SK-MEL-5 (cell line): ENCODE results near the gene PPP1R14D. TPM values are rescaled to one million over a fixed set of nuclear protein-coding genes. Genes with fewer than 3 reads are reported as not detected.

ENCODE experiments used
- DNase-seq: peaks from one replicate; pipeline ENCODE4 v3.0.0-alpha.2; 2016; ENCODE audit warnings: low read depth, low spot score
- in situ Hi-C: cut with HindIII; loops from 2 replicates; pipeline ENCODE4 v1.10.0; 2016; ENCODE audit warnings: low sequenced_read_pairs, high pct_unique_total_duplicates, low pct_unique_long_range_greater_than_20kb
- total RNA-seq: library from RNA; depleted of rRNA; stranded (reverse); fragments of >200 nt; shearing (Covaris generic); gene quantifications from 2 replicates; pipeline ENCODE4 v1.2.3, GENCODE V29; 2014

Gene PPP1R14D
- total RNA-seq, 1 experiment from 2014 or later: not detected

GRCh38 chr15:40796512-40796911, 32.0 kb downstream of the PPP1R14D start:
- in situ Hi-C loops: no loop called here
- no peak for DNase-seq

DNA sequence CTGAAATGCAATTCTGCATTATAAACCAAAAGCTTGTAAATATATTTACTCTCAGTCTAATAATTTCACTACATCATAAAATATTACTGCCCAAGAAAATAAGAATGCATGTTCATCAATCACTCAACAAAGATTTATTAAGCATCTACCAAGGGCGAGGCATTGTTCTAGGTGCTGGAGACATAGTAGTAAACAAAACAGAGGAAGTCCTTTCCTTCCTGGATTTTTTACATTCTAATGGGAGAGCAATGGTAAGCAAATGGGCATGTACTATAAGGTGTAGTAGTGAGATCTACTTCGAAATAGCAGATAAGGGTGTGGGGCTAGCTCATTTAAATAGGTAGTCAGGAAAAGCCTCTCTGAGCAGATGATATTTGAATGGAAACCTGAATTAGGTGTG, 32.5 kb downstream of the PPP1R14D start:
- DNase-seq: no peak
- in situ Hi-C loops: no loop called here

DNA sequence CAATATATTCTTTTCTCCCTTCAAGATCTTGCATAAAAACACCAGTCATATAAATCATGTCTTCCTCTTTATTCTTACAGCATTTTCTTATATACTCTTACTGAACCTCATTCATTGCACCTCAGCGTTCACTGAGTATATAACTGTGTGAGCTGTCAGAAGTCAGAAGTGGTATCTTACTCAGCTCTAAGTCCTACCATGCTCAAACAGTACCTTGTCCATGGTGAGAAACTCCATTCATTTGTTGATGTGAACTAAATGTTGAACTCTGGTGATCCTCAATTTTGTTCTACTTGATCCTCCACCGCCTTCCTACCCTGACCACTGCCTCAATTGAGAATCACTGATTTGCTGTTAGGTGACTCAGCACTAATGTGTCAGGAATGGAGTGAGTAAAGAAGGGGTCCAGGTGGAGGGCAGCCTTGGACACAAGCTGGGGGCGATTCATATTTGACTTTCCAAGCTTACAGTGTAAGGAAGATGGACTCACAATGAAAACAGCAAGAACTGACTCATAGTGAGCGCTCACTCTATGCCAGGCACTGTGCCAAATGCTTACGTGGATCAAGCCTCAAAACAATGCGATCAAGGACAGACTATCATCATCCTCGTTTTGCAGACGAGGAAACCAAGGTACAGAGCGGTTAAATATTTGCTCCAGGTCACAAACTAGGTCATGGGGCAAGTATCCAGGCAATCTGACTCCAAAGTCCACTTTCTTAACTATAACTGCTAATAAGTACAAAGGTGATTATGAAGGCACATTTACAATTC, 35.1 kb downstream of the PPP1R14D start:
- in situ Hi-C loops: no loop called here
- DNase-seq: no peak

- no peak for DNase-seq
- in situ Hi-C loops: no loop called here
Observed at GRCh38 chr15:40792394-40792793, 36.1 kb downstream of the PPP1R14D start.

GRCh38 chr15:40790718-40791117, 37.8 kb downstream of the PPP1R14D start:
- DNase-seq: no peak
- in situ Hi-C loops: no loop called here

DNA sequence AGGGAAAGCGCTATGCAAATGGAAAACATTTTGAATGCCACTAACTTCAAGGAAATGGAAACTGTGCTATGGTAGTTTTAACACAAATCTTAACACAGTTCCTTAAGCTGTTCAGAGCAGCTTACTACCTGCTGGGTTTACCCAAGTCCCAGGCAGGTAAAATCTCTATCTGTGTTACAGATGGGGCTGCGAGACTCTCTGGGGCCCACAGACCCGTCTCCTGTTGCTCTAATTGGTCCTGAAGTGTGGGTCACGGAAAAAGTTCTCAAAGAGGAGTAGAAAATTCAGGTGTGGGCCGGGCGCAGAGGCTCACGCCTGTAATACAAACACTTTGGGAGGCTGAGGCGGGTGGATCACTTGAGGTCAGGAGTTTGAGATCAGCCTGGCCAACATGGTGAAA, 38.5 kb downstream of the PPP1R14D start:
- in situ Hi-C loops: no loop called here
- DNase-seq: no peak

DNA sequence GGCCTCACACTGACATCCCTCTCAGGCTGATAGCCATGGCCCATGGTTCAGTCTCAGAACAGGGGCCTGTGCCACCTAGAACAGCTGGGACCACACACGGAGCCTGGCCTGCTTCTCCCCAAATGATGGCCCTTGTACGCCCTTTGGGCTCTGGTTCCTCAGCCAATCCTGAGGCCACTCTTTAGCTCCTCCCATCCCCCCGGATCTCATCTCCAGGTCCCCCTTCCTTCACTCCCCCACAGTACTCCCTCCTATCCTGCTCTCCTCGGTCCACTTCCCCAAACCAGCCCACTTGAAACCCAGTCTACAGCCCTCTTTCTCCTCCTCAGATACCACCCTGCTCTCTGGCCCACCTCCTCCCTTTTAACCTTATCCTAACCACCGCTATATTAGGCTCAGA, 39.4 kb downstream of the PPP1R14D start:
- in situ Hi-C loops: no loop called here
- DNase-seq: no peak

- in situ Hi-C loops: no loop called here
- no peak for DNase-seq
Observed at GRCh38 chr15:40787991-40788390, 40.5 kb downstream of the PPP1R14D start.

- in situ Hi-C loops: no loop called here
- DNase-seq: no peak
Observed at GRCh38 chr15:40787344-40787841, 41.1 kb downstream of the PPP1R14D start.

GRCh38 chr15:40785814-40786213, 42.7 kb downstream of the PPP1R14D start:
- in situ Hi-C loops: no loop called here
- DNase-seq: no peak

DNA sequence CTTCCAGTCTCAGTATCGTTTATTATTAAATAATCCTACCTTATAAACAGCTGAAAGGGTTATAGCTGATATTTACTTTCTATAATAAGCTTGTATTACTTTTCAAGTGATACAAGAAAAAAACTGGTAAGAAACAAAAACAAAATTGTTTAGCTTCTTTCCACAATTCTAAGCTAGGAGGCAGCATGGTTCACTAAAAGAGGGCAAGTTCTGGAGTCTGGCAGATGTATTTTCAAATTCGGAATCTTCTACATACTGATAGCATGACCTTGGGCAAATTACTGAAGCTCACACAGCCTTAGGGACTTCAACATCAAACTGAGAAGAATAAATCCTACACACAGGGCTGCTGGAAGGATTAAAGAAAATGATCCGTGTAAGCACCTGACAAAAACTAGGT, 43.3 kb downstream of the PPP1R14D start:
- DNase-seq: no peak
- in situ Hi-C loops: no loop called here

GRCh38 chr15:40782609-40783227, 45.8 kb downstream of the PPP1R14D start:
- in situ Hi-C loops: no loop called here
- peak; percentile 65 for DNase-seq

- DNase-seq: no peak
- in situ Hi-C loops: no loop called here
Observed at GRCh38 chr15:40776537-40777141, 51.9 kb downstream of the PPP1R14D start.

DNA sequence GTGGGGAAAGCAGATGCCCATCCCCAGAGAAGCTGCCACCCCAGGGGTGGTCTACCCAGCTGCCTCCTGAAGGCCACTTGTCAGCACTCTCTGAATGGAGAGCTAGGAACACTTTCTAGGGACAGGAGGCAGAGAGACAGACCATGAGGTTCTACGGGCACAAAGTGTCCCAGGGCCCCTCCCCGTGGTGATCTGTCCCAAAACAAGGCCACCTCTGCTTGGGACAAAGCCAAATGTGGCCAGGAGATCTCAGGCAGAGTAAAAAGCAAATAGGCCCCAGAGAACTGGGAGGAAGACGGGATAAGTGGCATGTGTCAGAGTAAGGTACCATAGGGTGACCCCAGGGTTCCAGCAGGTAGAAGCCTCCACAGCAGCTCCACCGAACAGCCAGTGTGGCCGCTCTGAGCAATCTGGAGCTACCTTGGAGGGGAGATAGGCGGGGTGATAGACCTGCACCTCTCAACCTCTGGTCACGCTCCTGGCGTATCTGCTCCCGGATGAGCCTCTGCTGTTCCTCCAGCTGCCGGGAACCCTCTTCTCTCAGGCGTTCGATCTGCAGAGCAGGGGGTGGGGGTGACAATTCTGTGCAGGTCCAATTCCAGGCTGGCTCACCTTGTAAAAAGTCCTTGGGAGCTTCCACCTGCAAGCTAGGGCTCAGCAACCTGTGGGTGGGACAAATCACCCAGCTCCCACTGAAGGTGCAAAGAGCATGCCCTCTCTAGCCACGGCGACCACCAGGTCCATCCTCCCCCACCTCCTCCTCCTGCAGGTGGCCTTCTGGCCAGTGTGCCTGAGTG, 52.6 kb downstream of the PPP1R14D start:
- DNase-seq: no peak
- in situ Hi-C loops: no loop called here

- no peak for DNase-seq
- in situ Hi-C loops: no loop called here
Observed at GRCh38 chr15:40775007-40775406, 53.5 kb downstream of the PPP1R14D start.

GRCh38 chr15:40773902-40774301, 54.6 kb downstream of the PPP1R14D start:
- in situ Hi-C loops: no loop called here
- no peak for DNase-seq

DNA sequence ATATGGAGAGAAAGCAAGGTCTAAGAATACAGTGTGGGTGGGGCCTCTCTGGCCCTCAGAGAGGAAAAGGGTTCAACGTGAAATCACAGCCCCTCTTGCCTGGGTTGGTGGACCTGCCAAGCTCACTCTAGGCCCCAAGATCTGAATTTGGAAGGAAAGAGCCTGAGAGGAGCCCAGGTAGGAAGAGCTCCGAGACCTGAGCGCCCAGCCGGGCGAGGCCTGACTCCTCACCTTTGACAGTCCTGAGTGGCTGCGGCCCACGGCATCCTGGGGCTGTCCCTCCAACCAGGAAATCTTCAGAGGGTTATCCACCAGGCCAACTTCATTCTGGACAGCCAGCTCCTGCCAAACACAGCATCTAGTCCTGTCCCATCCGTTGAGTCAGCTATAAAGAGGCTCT, 55.0 kb downstream of the PPP1R14D start:
- in situ Hi-C loops: no loop called here
- no peak for DNase-seq

GRCh38 chr15:40772014-40772413, 56.5 kb downstream of the PPP1R14D start:
- no peak for DNase-seq
- in situ Hi-C loops: no loop called here
